WI38 (cell line): ENCODE measurements around the gene CABP4.
A peak's percentile ranks its signal among the peaks of the same experiment; 100 is the strongest.
"Not testable (repeated sequence)": the region's sequence is repeated elsewhere in the genome, so short reads cannot be mapped to it uniquely, and the experiment has no call there.

ENCODE experiments used
- H3K4me3 ChIP-seq: 2 replicates; pipeline ENCODE4 v1.5.1; 2011; ENCODE audit warnings: low read depth, mild to moderate bottlenecking, control low read depth, low read length
- TF ChIP-seq, protein P1 (sequence below): IDR thresholded peaks from 2 replicates; pipeline ENCODE4 v1.5.1; 2012; ENCODE audit warnings: low read depth, mild to moderate bottlenecking, control low read depth, low read length

Gene CABP4

DNA sequence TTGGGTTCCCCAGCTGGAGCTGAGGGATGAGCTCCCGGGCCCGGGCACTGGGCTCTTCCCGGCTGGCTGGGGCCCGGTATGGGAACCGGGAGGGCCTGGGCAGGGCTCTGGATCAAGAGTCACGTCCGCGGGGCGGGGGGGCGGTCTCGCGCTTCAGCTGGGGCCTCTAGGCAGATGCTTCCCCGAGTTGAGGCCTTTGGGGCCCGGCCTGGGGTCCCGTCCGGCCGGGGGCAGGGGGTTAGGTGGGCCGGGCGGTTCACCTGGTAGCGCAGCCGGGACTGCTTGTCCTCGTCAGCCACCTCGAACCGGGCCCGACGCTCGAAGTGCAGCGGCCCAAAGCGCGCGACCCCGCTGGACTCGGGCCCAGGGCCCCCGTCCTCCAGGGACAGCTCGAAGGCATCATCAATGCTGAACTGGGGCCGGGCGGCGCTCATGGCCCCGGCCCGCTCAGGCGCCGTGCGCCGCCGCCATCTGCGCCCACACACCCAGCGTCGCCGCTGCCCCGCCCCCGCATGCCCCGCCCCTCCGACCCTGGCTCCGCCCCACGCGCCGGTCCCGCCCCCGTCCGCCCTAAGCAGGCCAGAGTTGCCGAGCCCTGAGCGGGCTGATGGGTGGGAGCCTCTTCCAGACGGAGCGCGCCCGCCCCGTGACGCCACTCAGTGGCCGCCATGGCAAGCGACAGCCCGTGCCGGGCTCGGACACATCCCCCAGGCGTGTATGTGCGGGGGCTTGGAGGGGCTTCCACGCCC is 13.8 kb downstream of the CABP4 start, which contains the start of gene TMEM134:
Gene TMEM134, minus strand, starts transcription at position 493 of the 749 bp plus-strand sequence. Its CDS starts 59 bp downstream, at position 434.
- H3K4me3 ChIP-seq: peak within 1 kb of the TSS; percentile 81
- TF ChIP-seq, protein P1, sequence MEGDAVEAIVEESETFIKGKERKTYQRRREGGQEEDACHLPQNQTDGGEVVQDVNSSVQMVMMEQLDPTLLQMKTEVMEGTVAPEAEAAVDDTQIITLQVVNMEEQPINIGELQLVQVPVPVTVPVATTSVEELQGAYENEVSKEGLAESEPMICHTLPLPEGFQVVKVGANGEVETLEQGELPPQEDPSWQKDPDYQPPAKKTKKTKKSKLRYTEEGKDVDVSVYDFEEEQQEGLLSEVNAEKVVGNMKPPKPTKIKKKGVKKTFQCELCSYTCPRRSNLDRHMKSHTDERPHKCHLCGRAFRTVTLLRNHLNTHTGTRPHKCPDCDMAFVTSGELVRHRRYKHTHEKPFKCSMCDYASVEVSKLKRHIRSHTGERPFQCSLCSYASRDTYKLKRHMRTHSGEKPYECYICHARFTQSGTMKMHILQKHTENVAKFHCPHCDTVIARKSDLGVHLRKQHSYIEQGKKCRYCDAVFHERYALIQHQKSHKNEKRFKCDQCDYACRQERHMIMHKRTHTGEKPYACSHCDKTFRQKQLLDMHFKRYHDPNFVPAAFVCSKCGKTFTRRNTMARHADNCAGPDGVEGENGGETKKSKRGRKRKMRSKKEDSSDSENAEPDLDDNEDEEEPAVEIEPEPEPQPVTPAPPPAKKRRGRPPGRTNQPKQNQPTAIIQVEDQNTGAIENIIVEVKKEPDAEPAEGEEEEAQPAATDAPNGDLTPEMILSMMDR: 0 out of 2 replicates have a peak, but pooled peaks have one; percentile 4

DNA sequence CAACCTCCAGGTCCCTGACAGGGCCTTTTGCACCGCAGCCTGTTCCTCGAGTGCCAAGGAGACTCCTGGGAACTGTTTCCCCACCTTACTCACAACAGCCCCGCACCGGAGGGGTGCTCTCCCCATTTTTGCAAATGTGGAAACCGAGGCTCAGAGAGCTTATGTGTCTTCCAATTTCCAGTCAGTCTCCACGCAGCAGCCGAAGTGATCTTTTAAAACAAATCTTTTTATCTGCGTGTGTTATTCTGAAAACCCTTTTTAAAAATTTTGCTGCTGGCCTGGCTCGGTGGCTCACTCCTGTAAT is 14.3 kb downstream of the CABP4 start:
- TF ChIP-seq, protein P1: no peak
- H3K4me3 ChIP-seq: peak overlapping the region; percentile 56

DNA sequence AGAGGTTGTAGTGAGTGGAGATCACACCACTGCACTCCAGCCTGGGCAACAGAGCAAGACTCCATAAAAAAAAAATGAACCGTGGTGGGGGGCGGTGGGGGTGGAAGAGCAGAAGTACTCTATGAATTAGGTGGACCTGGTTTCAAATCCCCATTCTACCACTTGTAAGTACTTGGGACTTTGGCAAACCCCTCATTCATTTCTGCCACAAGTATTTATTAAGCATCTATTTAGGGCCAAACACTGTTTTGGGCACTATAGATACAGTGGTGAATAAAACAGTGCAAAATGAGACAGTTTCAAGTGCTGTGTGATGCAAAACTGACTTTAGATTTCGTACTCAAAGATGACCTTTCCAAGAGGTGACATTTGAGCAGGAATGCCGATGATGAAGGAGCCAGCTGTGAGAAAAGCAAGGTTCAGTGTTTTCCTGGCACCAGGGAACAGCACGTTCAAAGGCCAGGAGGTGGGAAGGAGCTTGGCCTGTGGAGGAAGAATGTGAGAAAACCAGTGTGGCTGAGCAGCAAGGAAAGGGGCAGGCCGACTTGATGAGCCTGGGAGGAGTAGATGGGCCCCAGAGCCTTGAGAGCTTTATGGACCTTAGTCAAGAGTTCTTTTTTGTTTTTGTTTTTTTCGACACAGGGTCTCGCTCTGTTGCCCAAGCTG is 15.3 kb downstream of the CABP4 start:
- no peak overlapping the region for H3K4me3 ChIP-seq
- TF ChIP-seq, protein P1: no peak

DNA sequence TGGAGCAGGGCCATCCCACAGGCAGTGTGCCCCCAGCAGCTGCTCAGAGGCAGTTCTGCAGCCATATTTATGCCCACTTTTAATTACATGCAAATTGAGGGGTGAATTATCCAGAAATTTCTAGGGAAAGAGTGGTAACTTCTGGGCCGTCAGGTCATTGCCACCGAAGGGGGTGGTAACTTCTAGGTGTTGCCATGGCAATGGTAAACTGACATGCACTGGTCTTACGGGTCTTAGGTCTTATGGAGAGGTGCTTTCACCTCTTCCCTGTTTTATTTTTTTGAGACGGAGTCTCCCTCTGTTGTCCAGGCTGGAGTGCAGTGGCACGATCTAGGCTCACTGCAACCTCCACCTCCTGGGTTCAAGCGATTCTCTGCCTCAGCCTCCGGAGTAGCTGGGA is 17.7 kb downstream of the CABP4 start:
- TF ChIP-seq, protein P1: no peak
- no peak overlapping the region for H3K4me3 ChIP-seq

DNA sequence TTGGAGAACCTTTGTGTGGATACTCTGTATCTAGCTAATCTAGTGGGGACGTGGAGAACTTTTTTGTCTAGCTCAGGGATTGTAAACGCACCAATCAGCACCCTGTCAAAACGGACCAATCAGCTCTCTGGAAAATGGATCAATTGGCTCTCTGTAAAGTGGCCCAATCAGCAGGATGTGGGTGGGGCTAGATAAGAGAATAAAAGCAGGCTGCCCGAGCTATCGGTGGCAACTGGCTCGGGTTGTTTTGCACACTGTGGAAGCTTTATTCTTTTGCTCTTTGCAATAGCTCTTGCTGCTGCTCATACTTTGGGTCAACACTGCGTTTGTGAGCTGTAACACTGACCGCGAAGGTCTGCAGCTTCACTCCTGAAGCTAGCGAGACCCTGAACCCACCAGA is 21.5 kb downstream of the CABP4 start:
- not testable (repeated sequence) for H3K4me3 ChIP-seq

DNA sequence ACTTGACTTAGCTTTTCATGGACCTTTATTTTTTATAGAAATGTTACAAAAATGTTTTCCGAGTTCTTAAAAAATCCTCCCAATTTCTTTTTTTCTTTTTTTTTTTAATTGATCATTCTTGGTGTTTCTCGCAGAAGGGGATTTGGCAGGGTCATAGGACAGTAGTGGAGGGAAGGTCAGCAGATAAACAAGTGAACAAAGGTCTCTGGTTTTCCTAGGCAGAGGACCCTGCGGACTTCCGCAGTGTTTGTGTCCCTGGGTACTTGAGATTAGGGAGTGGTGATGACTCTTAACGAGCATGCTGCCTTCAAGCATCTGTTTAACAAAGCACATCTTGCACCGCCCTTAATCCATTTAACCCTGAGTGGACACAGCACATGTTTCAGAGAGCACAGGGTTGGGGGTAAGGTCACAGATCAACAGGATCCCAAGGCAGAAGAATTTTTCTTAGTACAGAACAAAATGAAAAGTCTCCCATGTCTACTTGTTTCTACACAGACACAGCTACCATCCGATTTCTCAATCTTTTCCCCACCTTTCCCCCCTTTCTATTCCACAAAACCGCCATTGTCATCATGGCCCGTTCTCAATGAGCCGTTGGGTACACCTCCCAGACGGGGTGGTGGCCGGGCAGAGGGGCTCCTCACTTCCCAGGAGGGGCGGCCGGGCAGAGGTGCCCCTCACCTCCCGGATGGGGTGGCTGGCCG is 22.3 kb downstream of the CABP4 start:
- not testable (repeated sequence) for H3K4me3 ChIP-seq

DNA sequence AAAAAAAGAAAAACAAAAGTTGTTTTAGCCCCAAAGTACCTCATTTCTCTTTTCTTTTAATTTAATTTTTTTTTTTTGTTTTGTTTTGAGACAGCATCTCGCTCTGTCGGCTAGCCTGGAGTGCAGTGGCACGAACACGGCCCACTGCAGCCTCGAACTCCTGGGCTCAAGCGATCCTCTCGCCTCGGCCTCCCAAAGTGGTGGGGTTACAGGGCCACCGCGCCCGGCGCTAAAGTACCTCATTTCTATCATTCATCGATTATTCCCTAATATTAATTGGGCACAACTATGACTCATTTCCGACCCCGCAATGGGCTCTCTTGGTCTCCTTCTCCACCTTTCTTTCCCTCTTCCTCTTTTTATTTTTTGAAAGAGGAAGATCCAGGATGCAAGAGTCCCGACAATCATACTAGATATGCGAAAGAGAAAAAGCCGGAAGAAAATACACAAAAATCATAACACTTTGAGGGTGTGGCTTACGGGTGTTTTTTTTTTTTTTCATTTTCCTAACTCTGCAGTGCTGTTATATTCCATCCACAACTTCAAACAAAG is 27.2 kb downstream of the CABP4 start:
- TF ChIP-seq, protein P1: no peak
- H3K4me3 ChIP-seq: peak overlapping the region; percentile 69
